Panc1 (cell line): ENCODE measurements around the gene FRS2. TPM values are rescaled to one million over a fixed set of nuclear protein-coding genes. Genes with fewer than 3 reads are reported as not detected.

Experiments
- ATAC-seq: fragments of 200-7000 bp; cut with Tn5 transposase; 2 replicates; pipeline ENCODE4 v1.9.1; 2020; ENCODE audit warnings: mild to moderate bottlenecking, moderate library complexity
- BruUV-seq: library from RNA; stranded (reverse); fragments of 400-500 nt; replicated peaks from 2 replicates; lab custom pipeline; 2021; lab: Mats Ljungman, UMichigan
- CTCF ChIA-PET: fragments of 300-600 bp; sonication (Branson Sonifier 250); formaldehyde crosslinking; loops from one replicate; lab custom pipeline; 2022; ENCODE audit warnings: antibody characterized with exemption; lab: Charles Lee
- POLR2A ChIA-PET: fragments of 300-600 bp; sonication (Branson Sonifier 250); formaldehyde crosslinking; loops from one replicate; lab custom pipeline; 2022; ENCODE audit warnings: antibody characterized with exemption; lab: Charles Lee
- DNase-seq: peaks from one replicate; pipeline ENCODE4 v3.0.0-alpha.2; 2010; ENCODE audit warnings: low read depth, low spot score
- H3K27ac ChIP-seq: 2 replicates; pipeline ENCODE4 v1.5.1; 2011; ENCODE audit warnings: mild to moderate bottlenecking, low read length, inconsistent platforms
- H3K27me3 ChIP-seq: fragments of 200-500 bp; sonication (Bioruptor generic); 2 replicates; pipeline ENCODE4 v1.6.0; 2014; ENCODE audit warnings: low read length, inconsistent platforms; ENCODE audit not compliant: control insufficient read depth, insufficient read depth
- H3K36me3 ChIP-seq: fragments of 200-500 bp; sonication (Bioruptor generic); 2 replicates; pipeline ENCODE4 v1.5.1; 2014; ENCODE audit warnings: inconsistent platforms, mild to moderate bottlenecking, low read length, moderate library complexity; ENCODE audit not compliant: control insufficient read depth, insufficient read depth
- H3K4me1 ChIP-seq: 2 replicates; pipeline ENCODE4 v1.5.1; 2011; ENCODE audit warnings: inconsistent platforms, mild to moderate bottlenecking, low read length, moderate library complexity; ENCODE audit not compliant: control insufficient read depth, insufficient read depth
- H3K4me3 ChIP-seq, 2 experiments: 2 replicates each; pipeline ENCODE4 v1.5.1; 2011 to 2012; ENCODE audit warnings: low read depth in 2 of 2, low read length in 2 of 2, mild to moderate bottlenecking in 2 of 2, inconsistent platforms in 1 of 2, moderate library complexity in 1 of 2
- H3K9me3 ChIP-seq: fragments of 200-500 bp; sonication (Bioruptor generic); 2 replicates; pipeline ENCODE4 v1.5.1; 2014; ENCODE audit warnings: low read depth, mild to moderate bottlenecking, inconsistent platforms, low read length, moderate library complexity; ENCODE audit not compliant: control insufficient read depth, insufficient read depth
- POLR2AphosphoS5 ChIP-seq: IDR thresholded peaks from 2 replicates; pipeline ENCODE4 v1.6.1; 2012; ENCODE audit warnings: mild to moderate bottlenecking, low read depth, low read length, moderate library complexity
- SIN3A ChIP-seq: IDR thresholded peaks from 2 replicates; pipeline ENCODE4 v1.6.1; 2012; ENCODE audit warnings: low read depth, mild to moderate bottlenecking, low read length, moderate library complexity, borderline replicate concordance; ENCODE audit not compliant: insufficient read depth
- TCF7L2 ChIP-seq: IDR thresholded peaks from 2 replicates; pipeline ENCODE4 v1.6.1; 2011; ENCODE audit warnings: mild to moderate bottlenecking, low read depth, low read length, inconsistent platforms
- in situ Hi-C: cut with HindIII; loops from 2 replicates; pipeline ENCODE4 v1.10.0; 2016; ENCODE audit warnings: low sequenced_read_pairs, low pct_unique_long_range_greater_than_20kb
- intact Hi-C: fragments of 100-400 bp; cut with micrococcal nuclease; formaldehyde crosslinking; loops from one replicate; pipeline ENCODE4 v1.10.0; 2022; ENCODE audit not compliant: unreplicated experiment
- total RNA-seq: library from RNA; stranded (reverse); gene quantifications from one replicate; pipeline ENCODE4 v1.2.1, GENCODE V29; 2021; ENCODE audit not compliant: unreplicated experiment
- TF ChIP-seq, protein P1 (sequence below): fragments of 450-650 bp; IDR thresholded peaks from 2 replicates; pipeline ENCODE4 v1.5.1; 2017; ENCODE audit warnings: mild to moderate bottlenecking
- TF ChIP-seq, protein P2 (sequence below), 2 experiments: IDR thresholded peaks; 2 replicates each; pipeline ENCODE4 v1.6.1; 2011 to 2012; ENCODE audit warnings: low read depth in 2 of 2, control low read depth in 1 of 2, low read length in 1 of 2, mild to moderate bottlenecking in 1 of 2, moderate library complexity in 1 of 2; ENCODE audit not compliant: insufficient read depth in 1 of 2

FRS2 gene
- total RNA-seq, 1 experiment from 2014 or later = 26.6 TPM

DNA sequence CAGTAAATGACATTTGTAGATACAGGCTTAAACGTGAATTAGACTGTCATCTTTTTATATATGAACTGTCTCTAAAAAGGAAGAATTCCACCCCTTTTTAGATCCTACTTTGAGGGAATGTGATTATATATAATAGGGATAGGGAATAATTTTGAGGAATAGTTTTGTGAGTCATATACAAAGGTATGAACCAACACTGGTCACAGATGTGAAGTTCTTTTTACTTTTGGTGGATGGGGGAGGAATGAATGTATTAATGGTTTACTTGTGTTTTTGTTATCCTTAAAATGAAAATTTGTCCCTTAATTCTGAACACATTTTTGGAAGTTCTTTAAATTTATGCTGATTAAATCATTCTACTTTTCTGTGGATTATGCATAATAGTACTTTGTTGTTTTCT, 30.4 kb downstream of the FRS2 start:
- no TSS peak for BruUV-seq
- ChIA-PET CTCF (no interaction called here), POLR2A (no interaction called here)
- Histone ChIP-seq H3K4me1 (peaks cover 25% of the 10 kb centered on the region), H3K27ac (no peak overlapping the region), H3K27me3 (no peaks in the 10 kb centered on the region), H3K4me3 (no peak overlapping the region), H3K9me3 (no peaks in the 10 kb centered on the region), H3K36me3 (no peaks in the 10 kb centered on the region)
- intact Hi-C loops (no loop called here), in situ Hi-C loops (no loop called here)
- TF ChIP-seq TCF7L2 (no peak), SIN3A (no peak), POLR2AphosphoS5 (no peak)
- TF ChIP-seq, protein P1, sequence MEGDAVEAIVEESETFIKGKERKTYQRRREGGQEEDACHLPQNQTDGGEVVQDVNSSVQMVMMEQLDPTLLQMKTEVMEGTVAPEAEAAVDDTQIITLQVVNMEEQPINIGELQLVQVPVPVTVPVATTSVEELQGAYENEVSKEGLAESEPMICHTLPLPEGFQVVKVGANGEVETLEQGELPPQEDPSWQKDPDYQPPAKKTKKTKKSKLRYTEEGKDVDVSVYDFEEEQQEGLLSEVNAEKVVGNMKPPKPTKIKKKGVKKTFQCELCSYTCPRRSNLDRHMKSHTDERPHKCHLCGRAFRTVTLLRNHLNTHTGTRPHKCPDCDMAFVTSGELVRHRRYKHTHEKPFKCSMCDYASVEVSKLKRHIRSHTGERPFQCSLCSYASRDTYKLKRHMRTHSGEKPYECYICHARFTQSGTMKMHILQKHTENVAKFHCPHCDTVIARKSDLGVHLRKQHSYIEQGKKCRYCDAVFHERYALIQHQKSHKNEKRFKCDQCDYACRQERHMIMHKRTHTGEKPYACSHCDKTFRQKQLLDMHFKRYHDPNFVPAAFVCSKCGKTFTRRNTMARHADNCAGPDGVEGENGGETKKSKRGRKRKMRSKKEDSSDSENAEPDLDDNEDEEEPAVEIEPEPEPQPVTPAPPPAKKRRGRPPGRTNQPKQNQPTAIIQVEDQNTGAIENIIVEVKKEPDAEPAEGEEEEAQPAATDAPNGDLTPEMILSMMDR = no peak
- TF ChIP-seq, protein P2, sequence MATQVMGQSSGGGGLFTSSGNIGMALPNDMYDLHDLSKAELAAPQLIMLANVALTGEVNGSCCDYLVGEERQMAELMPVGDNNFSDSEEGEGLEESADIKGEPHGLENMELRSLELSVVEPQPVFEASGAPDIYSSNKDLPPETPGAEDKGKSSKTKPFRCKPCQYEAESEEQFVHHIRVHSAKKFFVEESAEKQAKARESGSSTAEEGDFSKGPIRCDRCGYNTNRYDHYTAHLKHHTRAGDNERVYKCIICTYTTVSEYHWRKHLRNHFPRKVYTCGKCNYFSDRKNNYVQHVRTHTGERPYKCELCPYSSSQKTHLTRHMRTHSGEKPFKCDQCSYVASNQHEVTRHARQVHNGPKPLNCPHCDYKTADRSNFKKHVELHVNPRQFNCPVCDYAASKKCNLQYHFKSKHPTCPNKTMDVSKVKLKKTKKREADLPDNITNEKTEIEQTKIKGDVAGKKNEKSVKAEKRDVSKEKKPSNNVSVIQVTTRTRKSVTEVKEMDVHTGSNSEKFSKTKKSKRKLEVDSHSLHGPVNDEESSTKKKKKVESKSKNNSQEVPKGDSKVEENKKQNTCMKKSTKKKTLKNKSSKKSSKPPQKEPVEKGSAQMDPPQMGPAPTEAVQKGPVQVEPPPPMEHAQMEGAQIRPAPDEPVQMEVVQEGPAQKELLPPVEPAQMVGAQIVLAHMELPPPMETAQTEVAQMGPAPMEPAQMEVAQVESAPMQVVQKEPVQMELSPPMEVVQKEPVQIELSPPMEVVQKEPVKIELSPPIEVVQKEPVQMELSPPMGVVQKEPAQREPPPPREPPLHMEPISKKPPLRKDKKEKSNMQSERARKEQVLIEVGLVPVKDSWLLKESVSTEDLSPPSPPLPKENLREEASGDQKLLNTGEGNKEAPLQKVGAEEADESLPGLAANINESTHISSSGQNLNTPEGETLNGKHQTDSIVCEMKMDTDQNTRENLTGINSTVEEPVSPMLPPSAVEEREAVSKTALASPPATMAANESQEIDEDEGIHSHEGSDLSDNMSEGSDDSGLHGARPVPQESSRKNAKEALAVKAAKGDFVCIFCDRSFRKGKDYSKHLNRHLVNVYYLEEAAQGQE (IDR thresholded peaks at IDR 0.05; ENCODE audit: insufficient read depth in 1 of 2, low read depth in 2 of 2, low read length in 1 of 2) = no peak
- no peak for DNase-seq
- ATAC-seq = no peak

DNA sequence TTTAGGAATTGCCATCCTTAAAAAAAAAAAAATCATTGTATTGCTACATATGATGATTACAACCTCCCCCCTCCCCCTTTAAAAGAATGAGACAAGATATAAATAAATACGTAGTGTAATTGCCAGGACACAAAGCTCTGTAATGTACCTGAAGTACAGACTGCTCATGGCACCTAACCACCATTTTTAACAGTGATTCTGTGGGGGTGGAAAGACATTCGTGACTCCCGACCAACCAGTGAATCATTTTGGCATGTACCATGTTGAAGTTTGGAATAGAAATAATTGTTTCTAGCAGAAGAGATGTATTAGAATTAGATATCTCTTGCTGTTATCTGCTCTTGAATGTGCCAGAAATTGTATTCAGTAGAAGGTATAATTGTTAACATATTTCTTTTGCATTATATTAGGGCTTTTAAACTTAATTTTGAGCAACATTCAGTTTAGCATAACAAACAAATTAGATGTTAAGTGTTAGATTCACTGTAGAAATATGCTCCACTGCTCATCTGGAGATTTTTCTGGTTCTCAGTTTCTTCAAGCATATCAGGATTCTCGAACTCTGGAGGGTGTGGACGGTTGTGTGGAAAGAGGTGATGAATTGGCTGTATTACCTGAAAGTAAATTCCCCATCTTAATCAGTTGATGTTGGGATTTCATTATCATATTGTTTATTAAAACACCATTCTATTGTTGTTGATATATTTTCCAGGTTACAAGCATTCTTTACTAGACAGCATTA, 31.1 kb downstream of the FRS2 start:
- BruUV-seq = no TSS peak
- POLR2A ChIA-PET = no interaction called here
- CTCF ChIA-PET = no interaction called here
- in situ Hi-C loops = no loop called here
- Histone ChIP-seq H3K9me3 (no peaks in the 10 kb centered on the region), H3K4me3 (no peak overlapping the region), H3K36me3 (no peaks in the 10 kb centered on the region), H3K27ac (no peak overlapping the region), H3K4me1 (peaks cover 25% of the 10 kb centered on the region), H3K27me3 (no peaks in the 10 kb centered on the region)
- TF ChIP-seq, protein P2 (IDR thresholded peaks at IDR 0.05; ENCODE audit: insufficient read depth in 1 of 2, low read depth in 2 of 2, low read length in 1 of 2) = no peak
- TF ChIP-seq SIN3A (no peak), POLR2AphosphoS5 (no peak), TCF7L2 (no peak)
- TF ChIP-seq, protein P1 = no peak
- intact Hi-C loops = no loop called here
- DNase-seq = no peak
- no peak for ATAC-seq
